ENCODE measurements around the gene CNTNAP5.

GRCh38 chr2:124323321-124323720 is 298.2 kb downstream of the CNTNAP5 start:
- TF ChIP-seq CTCF (conservative IDR thresholded peaks at IDR 0.05; ENCODE audit: low read length): no peak
- no peak for TF ChIP-seq EZH2phosphoT487 (IDR thresholded peaks at IDR 0.05; ENCODE audit: borderline replicate concordance)
